Measurements from ENCODE around the gene TEC.

DNA sequence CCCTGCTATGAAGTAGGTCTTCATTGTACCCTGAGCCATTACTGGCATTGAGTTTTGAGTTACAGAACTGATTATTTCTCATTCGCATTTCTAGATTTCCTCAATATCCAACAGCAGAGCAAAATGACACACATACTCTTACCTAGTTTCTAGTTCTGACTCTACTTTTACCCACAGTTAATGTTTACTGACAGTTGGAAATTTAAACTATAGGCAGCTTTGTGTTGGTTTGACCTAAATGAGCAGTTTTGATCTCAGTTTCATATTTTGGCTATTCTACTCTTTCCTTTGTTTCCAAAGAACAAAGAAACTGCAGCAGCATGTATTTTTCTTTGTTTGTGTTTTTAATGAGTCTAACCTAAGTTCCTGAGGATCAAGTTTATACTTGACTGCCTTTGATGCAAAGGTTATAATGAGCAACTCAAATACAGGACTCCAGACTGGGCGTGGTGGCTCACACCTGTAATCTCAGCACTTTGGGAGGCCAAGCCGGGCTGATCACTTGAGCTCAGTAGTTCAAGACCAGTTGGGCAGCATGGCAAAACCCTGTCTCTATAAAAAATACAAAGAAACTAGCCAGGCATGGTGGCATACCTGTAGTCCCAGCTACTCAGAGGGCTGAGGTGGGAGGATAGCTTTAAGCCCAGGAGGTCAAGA lies 166.0 kb downstream of the TEC start:
- TF ChIP-seq, protein P1, sequence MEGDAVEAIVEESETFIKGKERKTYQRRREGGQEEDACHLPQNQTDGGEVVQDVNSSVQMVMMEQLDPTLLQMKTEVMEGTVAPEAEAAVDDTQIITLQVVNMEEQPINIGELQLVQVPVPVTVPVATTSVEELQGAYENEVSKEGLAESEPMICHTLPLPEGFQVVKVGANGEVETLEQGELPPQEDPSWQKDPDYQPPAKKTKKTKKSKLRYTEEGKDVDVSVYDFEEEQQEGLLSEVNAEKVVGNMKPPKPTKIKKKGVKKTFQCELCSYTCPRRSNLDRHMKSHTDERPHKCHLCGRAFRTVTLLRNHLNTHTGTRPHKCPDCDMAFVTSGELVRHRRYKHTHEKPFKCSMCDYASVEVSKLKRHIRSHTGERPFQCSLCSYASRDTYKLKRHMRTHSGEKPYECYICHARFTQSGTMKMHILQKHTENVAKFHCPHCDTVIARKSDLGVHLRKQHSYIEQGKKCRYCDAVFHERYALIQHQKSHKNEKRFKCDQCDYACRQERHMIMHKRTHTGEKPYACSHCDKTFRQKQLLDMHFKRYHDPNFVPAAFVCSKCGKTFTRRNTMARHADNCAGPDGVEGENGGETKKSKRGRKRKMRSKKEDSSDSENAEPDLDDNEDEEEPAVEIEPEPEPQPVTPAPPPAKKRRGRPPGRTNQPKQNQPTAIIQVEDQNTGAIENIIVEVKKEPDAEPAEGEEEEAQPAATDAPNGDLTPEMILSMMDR (IDR thresholded peaks at IDR 0.05): no peak
- TF ChIP-seq POLR2A (IDR thresholded peaks at IDR 0.05): no peak
